ENCODE results near the gene SDK1.

- no peak for TF ChIP-seq CTCF (IDR thresholded peaks at IDR 0.05)
- TF ChIP-seq POLR2A (IDR thresholded peaks at IDR 0.05): no peak
Measured at GRCh38 chr7:3836855-3837254, 535.8 kb downstream of the SDK1 start.

Data from uterus (tissue), 2 donors.